ENCODE measurements around the gene SHF.
A peak's percentile ranks its signal among the peaks of the same experiment; 100 is the strongest.
"Not testable (repeated sequence)": the region's sequence is repeated elsewhere in the genome, so short reads cannot be mapped to it uniquely, and the experiment has no call there.

The SHF gene, protein sequence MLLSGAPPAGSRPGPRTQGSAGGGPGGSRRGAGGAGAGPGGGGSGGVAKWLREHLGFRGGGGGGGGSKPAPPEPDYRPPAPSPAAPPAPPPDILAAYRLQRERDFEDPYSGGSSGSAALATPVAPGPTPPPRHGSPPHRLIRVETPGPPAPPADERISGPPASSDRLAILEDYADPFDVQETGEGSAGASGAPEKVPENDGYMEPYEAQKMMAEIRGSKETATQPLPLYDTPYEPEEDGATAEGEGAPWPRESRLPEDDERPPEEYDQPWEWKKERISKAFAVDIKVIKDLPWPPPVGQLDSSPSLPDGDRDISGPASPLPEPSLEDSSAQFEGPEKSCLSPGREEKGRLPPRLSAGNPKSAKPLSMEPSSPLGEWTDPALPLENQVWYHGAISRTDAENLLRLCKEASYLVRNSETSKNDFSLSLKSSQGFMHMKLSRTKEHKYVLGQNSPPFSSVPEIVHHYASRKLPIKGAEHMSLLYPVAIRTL

GRCh38 chr15:45187894-45188830 lies at the start of gene SHF:
Gene SHF (minus strand): TSS chr15:45187966. CDS start chr15:45187951, 15 bp downstream.
- H3K4me3 ChIP-seq (ENCODE audit: low read depth, low read length): peak within 1 kb of the TSS; percentile 66
- TF ChIP-seq CTCF (IDR thresholded peaks at IDR 0.05; ENCODE audit: low read depth, low read length, missing control alignments): no peak
- no peak for DNase-seq (ENCODE audit: low read depth)
- in situ Hi-C loops (cut with HindIII; ENCODE audit: low sequenced_read_pairs): no loop called here

DNA sequence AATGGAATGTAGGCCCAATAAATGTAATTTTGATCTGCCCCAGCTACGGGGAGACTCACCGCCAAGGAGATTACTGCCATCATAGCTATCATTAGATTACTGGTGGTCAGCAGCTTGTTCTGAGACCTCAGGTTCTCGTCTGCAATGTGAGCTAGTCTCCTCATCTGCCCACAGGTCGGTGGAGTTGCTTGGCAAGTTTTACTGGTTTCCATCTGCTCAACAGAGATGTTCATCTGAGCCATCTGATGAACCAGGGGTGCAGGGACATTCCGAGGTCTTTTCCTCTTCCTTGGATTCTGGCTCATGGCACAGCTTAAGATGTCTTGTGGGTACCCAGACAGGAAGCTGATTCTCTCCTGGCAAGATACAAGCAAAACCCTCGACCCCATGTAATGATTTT lies 49.0 kb upstream of the SHF start:
- H3K4me3 ChIP-seq (ENCODE audit: low read depth, low read length); in situ Hi-C loops (cut with HindIII; ENCODE audit: low sequenced_read_pairs); DNase-seq (ENCODE audit: low read depth): not testable (repeated sequence)

DNA sequence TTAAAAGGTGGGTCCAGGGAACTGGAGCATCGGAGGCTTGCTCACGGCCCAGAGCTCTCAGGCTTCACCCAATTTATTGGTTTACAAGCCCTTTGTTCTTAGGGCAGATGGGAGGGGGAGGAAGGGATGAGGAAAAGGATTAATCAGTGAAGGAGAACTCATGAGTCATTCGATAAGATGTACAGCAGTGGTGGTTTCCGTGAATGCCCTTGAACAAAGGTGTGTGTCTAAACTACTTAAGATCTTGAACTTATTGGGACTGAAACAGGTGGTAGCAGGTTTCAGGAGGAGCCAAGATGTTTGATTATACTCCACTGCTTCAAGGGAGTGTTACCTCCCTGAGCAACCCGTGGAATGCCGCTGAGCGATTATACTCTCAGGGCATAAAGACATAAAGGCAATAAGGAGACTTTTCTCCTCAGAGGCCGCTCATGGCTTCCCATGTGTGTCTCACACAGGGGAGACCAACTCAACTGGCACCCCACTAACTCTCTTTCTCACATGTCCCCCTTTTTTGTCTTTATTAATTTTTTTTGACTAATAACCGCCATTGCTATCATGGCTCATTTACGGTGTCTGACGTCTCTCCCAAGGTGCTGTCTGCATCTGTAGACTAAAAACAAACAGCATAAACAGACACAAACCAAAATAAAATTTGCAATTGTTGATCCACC lies 46.9 kb upstream of the SHF start:
- H3K4me3 ChIP-seq (ENCODE audit: low read depth, low read length): no peak overlapping the region
- no peak for TF ChIP-seq CTCF (IDR thresholded peaks at IDR 0.05; ENCODE audit: low read depth, low read length, missing control alignments)
- in situ Hi-C loops (cut with HindIII; ENCODE audit: low sequenced_read_pairs): no loop called here
- no peak for DNase-seq (ENCODE audit: low read depth)

DNA sequence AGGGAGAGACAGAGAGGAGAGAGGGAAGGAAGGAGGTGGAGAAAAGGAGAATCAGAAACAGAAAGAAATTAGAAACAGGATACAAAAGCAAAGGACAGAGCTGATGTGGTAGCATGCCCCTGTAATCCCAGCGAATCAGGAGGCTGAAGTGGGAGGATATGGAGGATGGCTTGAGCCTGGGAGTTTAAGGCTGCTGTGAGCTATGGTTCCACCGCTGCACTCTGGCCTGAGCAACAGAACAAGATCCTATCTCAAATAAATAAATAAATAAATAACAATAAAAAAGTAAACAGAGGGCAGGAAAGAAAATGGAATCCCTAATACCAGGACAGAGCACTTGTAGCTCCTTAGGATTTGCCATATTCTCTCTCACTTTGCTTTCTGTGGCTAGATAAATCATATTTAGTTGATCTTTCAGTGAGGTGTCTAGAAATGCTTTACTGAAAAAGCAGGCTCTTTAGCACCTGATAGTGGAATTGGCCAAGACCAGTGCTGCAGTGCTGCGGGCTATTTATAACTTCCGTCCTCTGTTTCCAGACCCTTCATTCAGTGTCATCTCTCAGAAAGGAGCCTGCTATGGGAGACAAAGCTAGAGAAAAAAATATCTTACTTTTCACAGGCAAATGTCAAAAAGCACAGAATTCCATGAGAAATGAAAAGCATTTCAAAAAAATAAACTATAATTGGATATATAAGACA lies 44.2 kb upstream of the SHF start:
- TF ChIP-seq CTCF (IDR thresholded peaks at IDR 0.05; ENCODE audit: low read depth, low read length, missing control alignments): no peak
- in situ Hi-C loops (cut with HindIII; ENCODE audit: low sequenced_read_pairs): no loop called here
- H3K4me3 ChIP-seq (ENCODE audit: low read depth, low read length): no peak overlapping the region
- DNase-seq (ENCODE audit: low read depth): no peak

DNA sequence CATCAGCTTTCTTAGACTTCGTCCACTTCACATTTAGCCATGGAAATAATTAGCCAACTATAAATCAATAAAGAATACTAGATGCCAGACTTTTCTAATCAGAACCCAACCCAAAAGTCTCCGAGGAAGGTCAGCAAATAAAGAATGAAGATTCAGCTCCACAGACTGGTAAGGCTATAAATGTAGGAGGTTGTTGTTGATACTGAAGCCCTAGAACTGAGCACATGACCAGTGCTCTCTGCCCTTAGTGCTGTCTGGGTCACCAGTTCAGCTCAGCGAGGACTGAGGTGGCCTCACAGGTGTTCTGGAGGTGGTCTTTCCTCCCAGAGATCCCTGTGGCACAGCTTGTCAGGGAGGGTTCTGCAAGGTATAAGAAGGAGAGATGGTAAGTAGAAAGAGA lies 43.4 kb upstream of the SHF start:
- no peak for TF ChIP-seq CTCF (IDR thresholded peaks at IDR 0.05; ENCODE audit: low read depth, low read length, missing control alignments)
- in situ Hi-C loops (cut with HindIII; ENCODE audit: low sequenced_read_pairs): no loop called here
- no peak for DNase-seq (ENCODE audit: low read depth)
- H3K4me3 ChIP-seq (ENCODE audit: low read depth, low read length): no peak overlapping the region

DNA sequence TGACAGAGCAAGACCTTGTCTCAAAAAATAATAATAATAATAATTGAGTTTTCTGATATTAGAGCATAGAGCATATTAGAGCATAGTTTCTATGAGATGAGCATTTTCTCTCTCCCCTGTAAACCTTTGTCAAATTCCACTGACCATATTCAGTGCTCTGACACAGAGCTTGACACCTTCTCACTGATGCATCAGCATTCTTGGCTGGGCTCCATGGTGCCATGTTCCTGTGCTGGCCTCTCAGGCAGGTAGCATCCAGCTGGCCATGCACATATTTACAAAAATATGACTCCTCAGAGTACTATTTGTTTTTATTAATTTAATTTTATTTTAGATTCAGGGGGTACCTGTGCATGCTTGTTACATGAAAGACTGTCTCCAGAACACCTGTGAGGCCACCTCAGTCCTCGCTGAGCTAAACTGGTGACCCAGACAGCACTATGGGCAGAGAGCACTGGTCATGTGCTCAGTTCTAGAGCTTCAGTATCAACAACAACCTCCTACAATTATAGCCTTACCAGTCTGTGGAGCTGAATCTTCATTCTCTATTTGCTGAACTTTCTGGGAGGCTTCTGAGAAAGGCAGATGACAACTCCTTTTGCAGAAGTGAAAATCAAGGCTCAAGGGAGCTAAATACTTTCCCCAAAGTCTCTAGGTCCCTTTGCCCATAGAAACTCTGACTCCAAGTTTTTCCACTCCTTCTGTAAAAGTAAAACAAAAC lies 42.6 kb upstream of the SHF start:
- in situ Hi-C loops (cut with HindIII; ENCODE audit: low sequenced_read_pairs): no loop called here
- TF ChIP-seq CTCF (IDR thresholded peaks at IDR 0.05; ENCODE audit: low read depth, low read length, missing control alignments): no peak

More for the DNA sequence above, 42.6 kb upstream of the SHF start:
- DNase-seq (ENCODE audit: low read depth): no peak
- H3K4me3 ChIP-seq (ENCODE audit: low read depth, low read length): no peak overlapping the region
